GM19025 (cell line): ENCODE results near the gene HOXB3.

Source experiments
- ATAC-seq: cut with Tn5 transposase; IDR thresholded peaks from one replicate; pipeline ENCODE4 v1.9.1; 2021; ENCODE audit warnings: mild to moderate bottlenecking, low read depth, moderate library complexity; ENCODE audit not compliant: unreplicated experiment

Gene HOXB3

GRCh38 chr17:48571826-48572417 is 18.1 kb downstream of the HOXB3 start:
- no peak for ATAC-seq

GRCh38 chr17:48571024-48571818 is 18.8 kb downstream of the HOXB3 start:
- no peak for ATAC-seq

- ATAC-seq = no peak
Observed at GRCh38 chr17:48570325-48571023, 19.6 kb downstream of the HOXB3 start.

GRCh38 chr17:48569674-48570324 is 20.2 kb downstream of the HOXB3 start:
- ATAC-seq = no peak

- ATAC-seq = no peak
Observed at GRCh38 chr17:48569240-48569582, 20.8 kb downstream of the HOXB3 start.

DNA sequence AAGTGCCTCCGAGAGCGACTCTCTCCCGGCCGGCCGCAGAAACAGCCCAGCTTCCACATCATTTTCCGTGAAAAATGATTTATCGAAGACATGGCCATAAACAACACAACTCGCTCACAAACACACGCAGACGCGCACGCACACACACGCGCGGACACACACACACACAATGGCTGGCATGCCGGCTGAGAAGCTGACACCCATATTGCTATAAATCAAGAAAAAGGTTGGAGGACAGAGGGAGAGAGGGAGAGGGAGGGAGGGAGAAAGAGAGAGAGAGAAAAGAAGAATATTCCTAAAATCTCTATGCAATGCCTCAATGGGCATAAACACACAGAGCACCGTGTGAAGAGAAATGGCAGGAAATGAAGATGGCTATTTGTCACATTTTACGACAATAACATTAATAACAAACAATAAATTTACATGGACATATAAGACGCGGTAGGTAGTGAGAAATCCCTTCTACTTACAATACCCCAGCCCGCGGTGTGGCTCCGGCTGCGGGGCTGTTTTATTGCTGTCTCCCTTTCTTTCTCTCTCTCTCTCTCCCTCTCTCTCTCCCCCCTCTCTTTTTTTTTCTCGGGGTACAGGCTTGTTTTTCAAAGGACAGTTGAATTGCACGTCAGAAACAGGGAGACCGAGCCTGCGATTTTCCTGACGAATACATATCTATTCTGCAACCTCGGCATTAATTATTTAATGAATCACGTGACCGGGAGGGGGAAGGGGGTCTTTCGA is 21.4 kb downstream of the HOXB3 start:
- ATAC-seq = no peak

- ATAC-seq = no peak
Observed at GRCh38 chr17:48567646-48568354, 22.2 kb downstream of the HOXB3 start.

GRCh38 chr17:48567209-48567608 is 22.8 kb downstream of the HOXB3 start:
- ATAC-seq = no peak

DNA sequence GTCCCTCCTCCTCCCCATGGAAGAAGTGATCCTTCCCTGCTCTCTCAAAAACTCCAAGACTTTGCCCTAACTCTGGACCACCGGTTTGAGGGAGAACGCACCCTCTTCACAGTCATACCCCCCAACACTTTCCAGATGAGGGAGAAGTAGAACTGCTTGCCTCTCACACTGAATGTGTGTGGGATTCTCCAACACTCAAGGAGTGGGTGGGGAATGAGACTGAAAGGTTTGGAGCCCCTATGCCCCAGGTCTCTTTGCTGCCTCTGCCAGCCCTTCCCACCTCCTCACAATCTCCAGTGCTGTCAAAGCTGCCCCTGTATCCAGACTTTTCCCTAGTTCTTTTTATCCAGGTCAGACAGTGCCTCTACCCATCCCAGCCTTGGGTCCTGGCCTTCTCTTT is 23.3 kb downstream of the HOXB3 start:
- no peak for ATAC-seq

GRCh38 chr17:48565925-48566710 is 23.9 kb downstream of the HOXB3 start:
- ATAC-seq = no peak

- ATAC-seq = no peak
Observed at GRCh38 chr17:48565022-48565554, 25.0 kb downstream of the HOXB3 start.

- ATAC-seq = no peak
Observed at GRCh38 chr17:48564188-48565021, 25.6 kb downstream of the HOXB3 start.

- ATAC-seq = no peak
Observed at GRCh38 chr17:48563867-48564187, 26.2 kb downstream of the HOXB3 start.

DNA sequence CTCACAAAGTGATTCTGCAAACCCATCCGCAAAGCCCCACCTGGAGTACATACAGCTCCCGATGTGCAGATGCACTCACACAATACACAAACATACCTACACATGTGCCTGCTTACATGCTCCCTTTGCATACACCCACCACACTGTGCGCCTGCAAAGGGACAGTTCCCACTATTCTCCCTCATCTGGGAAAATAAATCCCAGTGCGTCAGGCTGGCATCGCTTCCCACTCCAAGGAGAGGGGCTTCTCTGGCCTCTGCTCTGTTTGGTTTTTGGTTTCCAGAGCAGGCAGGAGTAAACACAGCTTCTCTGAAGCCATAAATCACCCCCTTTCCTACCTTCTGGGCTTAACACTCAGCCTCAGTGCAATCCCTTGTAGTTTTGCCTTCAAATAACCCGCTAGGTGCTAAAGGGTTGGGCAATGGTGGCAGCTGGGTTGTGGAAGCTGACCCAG is 26.6 kb downstream of the HOXB3 start:
- ATAC-seq = no peak

- no peak for ATAC-seq
Observed at GRCh38 chr17:48562934-48563333, 27.1 kb downstream of the HOXB3 start.

DNA sequence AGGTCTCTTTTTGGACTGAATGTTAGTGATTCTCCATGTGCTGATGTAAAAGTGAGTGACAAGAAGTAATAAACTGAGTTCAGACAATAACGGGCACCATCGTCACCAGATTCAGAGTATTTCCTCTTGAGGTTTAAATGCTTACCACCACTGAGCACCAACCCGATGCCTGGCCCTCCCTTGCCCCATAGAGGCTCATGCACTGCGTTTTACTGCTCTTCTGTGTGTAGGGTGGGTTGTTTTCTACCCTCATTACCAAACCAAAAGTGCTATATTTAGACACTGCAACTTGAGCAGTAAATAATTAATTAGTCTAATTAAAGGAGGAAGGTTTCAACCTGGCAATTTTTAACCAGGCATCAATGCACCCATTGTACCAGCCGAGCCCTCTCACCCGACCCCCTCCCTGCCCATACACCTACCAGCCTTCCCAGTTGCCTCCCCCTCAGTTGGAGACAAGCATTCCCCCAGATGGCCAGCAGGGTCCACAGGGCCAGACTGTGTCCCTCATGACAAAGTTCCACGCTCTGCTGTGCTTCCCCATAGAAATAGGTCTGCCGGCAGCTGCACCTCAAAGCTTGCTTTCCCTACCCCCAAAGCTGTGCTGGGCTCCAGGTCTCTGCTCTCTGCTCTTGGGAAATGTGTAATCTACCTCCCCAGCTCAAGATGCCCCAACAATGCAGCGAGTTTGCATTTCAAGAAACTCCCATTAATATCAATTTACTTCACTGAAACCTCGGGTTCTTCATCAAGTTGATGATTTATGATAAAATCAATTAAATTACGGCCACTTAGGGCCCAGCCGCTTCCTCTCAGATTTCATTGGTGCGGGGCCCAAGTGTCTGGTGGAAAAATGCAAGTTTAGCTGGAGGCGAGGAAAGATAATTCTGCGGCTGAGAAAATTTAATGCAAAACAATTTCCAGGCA is 27.9 kb downstream of the HOXB3 start:
- peak; percentile 83 for ATAC-seq
